ENCODE results near the gene SEC14L3.
"Not testable (repeated sequence)": the region's sequence is repeated elsewhere in the genome, so short reads cannot be mapped to it uniquely, and the experiment has no call there.

The SEC14L3 gene

DNA sequence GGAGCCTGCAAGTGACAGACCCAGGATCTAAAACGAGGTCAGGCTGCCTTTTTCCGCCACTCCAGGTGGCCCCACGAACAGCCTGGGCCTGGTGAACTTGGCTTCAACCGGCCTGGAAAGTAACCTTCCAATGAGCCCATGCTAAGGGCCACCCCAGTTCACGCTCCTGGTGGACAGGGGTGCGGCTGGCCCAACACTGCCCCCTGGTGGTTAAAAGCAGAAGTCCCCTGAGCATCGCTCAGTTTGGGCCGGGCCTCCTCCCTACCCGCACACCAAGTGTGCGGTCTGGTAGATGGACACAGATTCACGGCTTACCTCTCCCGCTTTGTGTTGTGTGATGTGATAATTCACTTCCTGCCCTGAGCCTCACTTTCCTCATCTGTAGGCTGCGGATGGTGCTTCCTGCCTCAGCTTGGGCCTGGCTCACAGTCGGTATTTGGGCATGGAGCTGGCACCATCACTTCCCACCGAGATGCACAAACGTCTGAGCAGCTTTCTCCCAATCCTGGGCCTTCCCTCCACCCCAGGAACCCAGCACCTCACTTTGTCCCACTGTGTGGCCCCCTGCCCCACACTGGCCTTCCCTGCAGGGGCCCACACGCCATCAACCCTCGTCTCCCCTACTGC is 13.7 kb upstream of the SEC14L3 start:
- no peak for DNase-seq

DNA sequence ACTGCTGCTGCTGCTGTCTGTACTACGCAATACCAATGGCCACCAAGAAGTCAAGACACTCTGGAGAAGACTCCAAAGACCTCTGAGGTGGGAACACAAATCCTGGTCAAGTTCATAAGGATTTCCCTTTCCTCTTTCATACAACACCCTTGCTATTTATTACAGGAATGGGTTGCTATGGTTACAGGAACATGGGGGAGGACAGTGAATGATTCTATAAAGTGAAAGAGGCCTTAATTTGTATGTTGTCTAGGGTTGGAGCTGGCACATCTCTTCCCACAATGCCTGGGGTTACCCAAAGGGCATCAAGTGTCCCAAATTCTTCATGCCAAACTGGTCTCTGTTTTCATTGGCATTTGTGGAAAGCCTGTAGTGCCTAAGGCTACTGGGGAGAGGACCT is 11.4 kb upstream of the SEC14L3 start:
- no peak for DNase-seq

DNA sequence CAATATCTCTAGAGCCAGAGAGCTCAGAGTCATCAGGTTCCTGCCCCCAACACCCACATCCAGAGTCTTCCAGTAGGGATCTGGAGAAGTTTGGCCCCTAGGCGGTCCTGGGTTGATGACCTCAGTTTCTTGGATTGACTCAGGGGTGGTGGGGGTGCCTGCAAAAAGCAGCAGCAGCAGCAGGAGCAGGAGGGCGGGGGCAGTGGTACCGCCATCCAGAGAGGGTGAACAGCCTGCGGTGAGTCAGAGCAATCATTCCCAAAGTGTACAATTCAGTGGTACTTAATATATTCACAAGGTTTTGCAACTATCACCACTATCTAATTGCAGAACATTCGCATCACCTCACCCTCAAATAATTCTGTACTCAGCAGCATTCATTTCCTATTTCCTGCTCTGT is 9.9 kb upstream of the SEC14L3 start:
- no peak for DNase-seq

DNA sequence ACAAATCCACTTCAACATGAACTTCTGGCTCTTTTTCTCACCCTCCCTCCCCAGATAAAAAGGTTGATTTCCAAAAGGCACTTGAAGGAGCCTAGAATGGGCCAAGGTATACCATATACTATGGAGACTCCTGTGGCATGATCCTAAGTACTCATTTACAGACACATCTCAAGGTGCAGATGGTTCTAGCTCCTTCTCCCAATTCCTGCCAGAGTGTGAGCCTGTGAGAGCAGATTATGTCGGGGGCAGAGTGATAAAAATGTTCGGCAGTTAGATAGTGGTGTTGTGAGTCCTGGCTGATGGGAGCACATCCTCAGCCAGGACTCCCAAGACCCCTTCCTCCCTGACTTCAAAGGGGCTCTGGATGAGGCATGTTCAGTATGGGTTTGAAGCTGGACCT is 8.2 kb upstream of the SEC14L3 start:
- DNase-seq, result no peak

DNA sequence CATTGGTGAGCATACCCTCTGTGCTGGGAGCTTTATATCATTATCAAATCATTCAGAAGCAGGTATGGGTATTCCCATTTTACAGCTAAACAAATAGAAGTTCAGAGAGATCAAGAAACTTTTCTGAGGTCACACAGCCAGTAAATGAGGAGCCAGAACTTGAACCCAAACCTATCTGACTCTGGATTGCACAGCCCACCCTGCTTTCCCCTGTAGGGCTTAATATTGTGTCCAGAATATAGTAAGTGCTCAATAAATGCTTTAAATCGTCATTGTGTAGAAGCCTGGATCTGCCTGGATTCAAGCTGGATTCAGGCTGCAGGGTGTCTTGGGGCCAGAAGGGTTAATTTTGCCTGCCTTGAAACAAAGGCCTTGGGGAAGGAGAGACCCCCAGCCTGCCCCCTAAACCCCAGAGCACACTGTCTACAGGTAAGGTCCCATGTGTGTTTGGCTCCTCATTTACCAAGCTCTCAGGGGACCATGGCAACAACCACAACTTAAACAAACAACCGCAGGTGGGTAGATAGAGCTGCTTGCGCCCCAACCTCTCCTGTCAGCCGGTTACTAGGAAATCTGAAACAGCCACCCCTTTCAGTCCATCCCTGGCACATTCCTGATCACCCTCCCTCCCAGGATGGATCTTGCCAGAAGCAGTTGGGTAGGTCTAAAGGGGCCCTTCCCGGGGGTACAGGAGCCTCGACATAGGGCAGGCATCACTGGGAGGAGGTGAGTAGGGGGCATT is 3.0 kb upstream of the SEC14L3 start:
- DNase-seq, result no peak

DNA sequence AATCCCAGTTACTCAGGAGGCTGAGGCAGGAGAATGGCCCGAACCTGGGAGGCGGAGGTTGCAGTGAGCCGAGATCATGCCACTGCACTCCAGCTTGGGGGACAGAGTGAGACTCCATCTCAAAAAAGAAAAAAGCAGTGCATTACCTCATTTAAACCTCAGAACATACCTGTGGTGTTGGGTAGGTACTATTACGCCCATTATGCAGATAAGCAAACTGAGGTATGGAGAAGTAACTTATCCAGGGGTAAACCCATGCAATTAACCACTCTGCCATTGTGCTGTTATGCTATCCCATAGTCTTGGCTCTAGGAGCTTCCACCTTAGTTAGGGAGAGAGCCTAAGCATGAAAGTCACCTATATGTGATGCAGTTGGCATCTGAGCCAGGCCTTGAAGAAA is 2.3 kb upstream of the SEC14L3 start:
- DNase-seq, result no peak

DNA sequence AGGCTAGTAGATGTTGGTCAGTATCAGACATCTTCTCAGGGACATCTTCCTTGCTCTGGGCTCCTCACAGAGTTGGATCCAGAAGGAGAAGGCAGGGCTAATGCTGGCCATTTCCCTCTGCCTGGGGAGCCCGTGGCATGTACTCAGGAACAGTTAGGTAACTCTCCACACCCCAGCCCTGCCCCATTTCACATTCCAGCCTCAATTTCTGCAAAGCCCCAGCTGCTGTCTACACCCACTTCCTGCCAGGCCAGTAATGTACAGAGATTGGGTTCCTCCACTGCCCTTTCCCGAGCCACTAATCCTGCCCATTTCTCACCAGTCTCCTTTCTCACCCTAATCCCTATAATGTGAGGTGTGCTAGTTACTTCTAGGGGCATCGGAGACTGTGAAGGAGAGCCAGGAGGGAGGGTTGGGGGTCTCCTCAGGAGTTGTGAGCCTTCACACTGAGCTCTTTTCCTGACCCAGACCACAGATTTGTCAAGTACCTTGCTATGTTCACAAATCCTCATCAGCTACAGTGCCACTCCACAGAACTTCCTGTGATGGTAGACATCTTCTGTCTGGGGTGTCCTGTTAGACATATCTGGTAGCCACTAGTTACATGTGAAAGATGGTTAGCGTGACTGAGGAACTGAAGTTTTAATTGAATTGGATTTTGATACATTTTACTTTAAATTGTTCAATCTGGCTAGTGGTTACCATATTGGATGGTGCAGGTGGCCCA is 1.3 kb upstream of the SEC14L3 start:
- no peak for DNase-seq

DNA sequence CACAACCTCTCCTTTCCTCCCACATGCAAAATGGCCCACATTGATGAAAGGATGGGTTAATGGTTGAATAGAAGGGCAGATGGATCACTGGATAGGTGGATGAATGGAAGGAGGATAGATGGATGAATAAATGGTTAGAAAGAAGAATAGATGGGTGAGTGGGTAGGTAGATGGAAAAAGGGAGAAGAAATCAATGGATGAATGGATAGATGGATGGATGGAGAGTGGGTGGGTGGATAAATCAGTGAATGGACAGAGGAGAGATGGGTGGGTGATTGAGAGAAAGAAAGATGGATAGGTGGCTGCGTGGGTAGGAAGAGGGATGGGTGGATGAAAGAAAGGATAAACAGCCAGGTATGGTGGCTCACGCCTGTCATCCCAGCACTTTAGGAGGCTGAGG is 1.2 kb downstream of the SEC14L3 start:
- DNase-seq, result no peak

DNA sequence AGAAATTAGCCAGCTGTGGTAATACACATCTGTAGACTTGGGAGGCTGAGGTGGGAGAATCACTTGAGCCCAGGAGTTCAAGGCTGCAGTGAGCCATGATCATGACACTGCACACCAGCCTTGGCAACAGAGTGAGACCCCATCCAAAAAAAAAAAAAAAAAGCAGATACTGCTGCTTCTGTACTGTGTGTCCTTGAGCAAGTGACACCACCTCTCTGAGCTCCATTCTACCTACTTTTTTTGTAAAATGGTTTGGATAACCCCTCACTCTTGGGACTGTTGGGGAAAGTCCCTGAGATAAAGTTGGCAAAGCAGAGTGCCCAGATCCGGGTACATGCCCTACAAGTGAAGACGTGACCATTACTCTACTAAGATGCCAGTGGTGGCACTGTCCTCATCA is 2.7 kb downstream of the SEC14L3 start:
- no peak for DNase-seq

DNA sequence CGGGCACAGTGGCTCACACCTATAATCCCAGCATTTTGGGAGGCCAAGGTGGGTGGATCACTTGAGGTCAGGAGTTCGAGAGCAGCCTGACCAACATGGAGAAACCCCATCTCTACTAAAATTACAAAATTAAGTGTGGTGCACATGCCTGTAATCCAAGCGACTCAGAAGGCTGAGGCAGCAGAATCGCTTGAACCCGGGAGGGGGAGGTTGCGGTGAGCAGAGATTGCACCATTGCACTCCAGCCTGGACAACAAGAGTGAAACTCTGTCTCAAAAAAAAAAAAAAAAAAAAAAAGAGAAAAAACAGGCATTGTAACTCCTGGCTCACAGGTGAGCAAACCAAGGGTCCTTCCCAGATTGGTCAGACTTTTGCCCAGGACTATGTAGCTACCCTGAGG is 11.3 kb downstream of the SEC14L3 start:
- not testable (repeated sequence) for DNase-seq

DNA sequence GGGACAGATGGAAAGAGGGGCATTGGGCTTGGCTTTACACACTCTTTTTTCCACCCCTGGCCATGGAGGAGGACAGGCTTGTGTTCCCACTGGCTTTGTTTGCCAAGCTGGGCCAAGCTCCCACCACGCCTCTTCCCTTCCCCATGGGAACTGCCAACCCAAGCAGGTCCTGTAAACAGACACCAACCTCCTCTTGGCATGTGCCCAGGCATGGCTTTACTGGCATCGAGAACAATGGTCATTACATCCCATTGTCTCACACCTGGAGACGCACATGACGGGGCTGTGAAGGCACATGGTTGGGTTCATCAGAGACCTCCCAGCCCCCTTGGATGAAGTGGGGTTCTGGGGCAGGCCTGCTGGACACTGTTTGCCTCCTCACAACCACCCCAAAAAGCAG is 11.7 kb downstream of the SEC14L3 start:
- no peak for DNase-seq

DNA sequence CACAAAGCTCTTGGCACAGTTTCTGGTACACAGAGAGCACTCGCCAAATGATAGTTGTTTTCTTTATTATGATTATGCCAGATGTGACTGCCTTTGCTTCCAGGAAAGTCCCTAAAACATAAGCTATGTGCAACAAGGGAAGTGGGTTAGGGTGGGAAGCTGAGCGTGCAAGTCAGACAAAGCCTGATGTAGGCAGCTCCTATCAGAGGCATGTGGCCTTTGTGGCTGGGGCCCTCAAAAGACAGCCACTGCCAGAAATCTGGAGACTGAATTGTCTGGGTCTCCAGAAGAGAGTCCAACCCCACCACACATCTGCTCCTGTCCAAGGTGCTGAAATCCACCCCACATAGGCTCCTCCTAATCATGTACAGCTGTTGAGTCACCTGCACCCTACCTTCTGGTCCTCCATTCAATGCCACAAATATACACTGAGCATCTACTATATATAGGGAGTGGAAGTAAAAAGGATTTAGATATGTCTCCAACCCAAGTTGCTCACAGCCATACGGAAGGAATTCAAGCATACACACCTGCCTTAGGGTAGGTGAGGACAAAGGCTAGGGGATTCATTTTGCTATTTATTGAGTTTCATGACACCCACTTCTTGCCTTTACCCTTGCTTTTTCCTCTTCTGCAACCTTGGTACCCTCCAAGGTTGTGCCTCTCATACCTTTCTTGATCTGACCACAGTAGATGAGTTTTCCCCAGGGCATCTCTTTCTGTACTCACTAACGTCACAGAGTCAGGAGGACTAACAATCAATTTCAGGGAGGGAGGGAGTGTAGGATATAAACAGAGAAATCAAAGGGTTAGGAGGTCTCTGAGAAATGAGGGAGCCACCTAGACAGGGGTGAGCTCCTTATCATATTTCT is 12.4 kb downstream of the SEC14L3 start:
- no peak for DNase-seq

DNA sequence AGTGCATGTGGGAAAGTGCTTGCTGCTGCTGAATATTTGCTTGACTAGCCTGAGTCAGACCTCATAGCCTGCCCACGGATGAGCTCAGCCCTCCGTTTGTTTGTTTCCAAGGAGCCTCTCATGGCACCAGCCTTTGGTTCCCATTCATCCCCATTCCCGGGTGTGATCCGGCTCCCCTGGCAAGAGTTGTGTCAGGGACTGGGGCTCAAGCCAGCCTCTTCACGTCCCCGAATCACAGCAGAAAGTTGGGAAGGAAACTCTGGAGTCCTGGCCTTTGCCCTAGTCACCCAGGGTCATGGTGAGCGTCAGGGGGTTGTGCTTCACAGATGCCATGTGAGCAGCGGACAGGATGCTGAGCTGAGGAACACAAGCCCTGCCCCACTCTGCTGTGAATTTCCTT is 13.8 kb downstream of the SEC14L3 start:
- DNase-seq, result no peak

DNA sequence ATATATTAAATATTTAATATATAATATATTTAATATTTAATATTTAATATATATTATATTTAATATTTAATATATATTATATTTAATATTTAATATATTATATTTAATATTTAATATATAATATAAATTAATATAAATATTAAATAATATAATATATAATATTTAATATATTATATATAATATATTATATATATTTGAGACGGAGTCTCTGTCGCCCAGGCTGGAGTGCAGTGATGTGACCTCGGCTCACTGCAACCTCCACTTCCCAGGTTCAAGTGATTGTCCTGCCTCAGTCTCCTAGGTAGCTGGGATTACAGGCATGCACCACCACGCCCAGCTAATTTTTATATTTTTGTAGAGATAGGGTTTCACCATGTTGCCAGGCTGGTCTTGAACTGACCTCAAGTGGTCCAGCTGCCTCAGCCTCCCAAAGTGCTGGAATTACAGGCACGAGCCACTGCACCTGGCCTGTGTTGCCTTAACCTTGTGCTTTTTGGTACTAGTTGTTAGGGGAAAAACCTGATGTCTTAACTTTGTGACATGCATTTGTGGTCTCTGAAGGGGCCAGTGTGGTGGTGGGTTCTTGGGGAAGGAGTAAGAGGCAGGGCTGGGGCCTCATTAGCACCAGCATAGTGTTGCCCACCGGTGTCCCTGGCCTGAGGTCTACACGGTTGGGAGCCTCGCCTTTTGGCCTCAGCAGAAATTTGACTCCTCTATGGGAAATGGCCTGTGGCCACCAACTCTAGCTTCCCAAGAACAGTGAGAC is 16.6 kb downstream of the SEC14L3 start:
- no peak for DNase-seq

DNA sequence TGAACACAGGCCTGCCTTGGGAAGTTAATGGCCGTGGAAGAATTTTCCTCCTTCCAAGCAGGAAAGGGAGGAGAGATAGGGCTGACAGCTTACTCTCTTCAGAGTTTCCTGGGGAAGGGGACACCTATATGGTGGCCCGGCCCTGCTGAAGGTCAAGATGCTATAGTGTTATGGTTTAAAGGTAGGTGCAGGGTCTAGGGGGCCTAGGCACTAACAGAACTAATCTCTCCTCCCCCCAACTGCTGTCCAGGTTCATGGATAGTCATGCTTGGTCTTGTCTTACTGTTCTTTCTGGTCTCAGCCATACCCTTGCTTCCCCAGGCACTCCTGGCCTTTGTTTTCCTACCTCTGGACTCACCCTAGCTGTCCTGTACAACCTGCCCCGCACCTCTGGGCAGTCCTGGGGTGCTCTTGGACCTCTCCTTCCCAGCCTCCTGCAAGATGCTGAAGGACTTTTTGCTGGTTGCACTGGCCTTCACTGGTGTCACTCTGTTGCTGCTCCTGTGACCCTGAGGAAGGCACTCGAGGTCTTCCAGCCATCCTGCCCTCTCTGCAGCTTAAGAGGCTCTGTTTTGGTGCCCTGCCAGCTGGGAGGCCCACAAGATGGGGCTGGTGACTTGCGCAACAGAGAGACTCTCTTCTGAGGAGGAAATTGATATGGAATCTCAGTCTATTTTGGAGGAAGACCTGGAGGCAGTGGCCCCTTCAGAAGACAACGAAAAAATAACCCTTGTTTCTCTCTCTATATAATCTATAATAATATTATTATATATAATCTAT is 17.9 kb downstream of the SEC14L3 start:
- no peak for DNase-seq

DNA sequence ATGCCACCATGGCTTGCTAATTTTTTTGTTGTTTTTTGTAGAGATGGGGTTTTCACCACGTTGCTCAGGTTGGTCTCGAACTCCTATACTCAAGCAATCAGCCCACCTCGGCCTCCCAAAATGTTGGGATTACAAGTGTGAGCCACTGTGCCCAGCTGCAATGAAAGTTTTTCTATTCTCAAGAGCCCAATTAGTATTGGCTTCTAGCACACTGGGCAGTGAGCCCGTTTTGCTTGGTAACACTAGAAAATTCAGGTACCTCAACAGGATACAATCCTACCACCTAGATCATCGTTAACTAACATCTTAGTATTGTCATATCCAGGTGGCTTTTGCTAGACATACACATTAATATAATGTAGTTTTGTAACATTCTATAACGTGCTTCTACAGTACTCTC is 19.0 kb downstream of the SEC14L3 start:
- no peak for DNase-seq

DNA sequence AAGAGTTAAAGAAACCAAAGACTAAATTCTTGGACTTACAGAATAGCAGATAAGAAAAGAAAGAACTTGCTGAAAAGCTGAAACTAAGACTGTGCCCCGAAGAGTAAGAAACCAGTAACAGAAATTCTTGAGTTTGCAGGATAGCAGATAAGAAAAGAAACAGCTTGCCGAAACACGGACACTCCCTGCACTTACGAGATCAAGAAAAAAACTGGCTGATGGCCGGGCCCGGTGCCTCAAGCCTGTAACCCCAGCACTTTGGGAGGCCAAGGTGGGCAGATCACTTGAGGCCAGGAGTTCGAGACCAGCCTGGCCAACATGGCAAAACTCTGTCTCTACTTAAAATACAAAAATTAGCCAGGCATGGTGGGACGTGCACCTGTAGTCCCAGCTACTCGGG is 20.3 kb downstream of the SEC14L3 start:
- not testable (repeated sequence) for DNase-seq

DNA sequence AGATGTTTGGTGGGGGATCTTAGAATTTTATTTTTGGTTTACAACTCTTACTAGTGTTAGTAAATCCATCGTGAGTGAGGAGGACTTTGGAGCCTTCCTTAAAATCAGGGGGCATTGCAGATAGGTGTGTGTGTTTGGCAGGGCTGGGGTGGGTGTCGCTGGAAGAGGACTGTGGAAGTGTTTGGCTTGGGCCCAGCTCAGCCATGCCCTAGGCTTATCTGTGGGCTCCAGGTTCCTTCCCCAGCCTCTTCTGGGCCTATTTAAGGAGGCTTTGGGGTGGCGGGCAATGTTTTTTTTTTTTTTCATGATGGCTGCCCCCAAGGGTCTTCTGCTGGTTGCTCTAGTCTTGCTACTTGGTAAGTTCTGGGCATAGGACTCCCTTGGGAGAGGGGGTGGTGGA is 24.2 kb downstream of the SEC14L3 start:
- no peak for DNase-seq

DNA sequence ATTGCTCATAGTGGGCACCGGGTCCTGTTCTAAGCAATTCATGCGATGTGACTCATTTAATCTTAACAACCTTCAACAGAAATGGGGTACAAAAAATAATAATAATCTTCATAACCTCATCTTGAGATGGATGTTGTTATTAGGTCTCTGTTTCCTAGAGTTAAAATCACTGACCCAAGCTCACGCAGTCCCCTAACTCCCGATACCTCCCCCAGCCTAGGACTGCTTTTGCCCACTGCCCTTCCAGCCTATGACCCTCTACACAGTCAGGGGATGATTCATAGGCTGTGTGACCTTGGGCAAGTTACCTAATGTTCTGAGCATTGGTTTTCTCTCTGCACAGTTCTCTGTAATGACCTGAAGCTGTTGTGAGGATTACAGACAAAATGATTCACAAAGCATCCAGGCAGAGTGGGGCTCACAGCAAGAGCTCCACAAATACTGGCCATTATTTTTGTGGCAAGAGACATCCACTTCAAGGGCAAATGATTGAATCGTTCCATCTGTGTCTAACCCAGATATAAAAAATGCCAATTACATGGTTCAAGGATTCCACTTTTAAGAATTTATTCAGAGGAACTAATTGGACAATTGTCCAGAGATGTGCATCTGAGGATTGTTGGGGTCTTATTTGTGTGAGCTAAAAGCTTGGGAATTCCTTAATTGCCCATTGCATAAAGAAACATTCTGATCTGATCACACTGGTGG is 26.2 kb downstream of the SEC14L3 start:
- DNase-seq, result no peak

DNA sequence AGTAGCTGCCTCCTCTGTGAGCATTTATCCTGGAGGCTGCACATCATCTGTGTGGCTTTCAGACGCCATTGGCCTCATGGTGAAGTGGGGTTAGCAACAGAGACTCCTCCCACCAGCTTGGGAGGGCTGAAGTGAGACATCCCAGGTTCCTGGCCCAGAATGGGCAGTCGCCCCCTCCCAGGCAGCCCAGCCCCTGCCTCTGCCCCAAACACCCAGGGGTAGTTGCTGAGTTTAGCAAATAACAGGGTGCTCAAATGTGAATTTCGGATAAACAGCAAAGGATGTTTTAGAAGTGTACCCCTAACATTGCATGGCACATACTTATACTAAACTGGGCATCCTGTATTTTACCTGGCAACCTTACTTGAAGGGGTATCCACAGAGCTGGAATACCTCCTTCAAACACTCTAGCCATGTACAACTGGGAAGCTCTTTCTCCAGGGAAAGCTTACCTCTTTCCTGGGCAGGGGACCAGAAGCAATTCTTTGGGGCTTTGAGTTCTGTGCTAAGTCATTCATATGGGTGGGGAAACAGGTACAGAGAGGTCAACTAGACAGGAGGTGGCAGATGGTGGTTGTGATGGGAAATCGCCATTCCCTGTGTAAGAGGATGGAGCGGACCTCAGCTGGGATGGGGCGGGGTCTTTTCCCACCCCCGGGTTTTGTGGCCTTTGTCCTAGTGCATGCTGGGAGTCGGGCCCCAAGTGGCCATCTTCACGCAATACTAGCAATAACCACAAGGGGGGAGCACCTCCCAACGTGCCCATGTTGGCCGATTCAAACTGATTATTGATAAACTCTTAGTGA is 27.0 kb downstream of the SEC14L3 start:
- DNase-seq, result no peak
